Measurements from ENCODE around the gene IFT172.

DNA sequence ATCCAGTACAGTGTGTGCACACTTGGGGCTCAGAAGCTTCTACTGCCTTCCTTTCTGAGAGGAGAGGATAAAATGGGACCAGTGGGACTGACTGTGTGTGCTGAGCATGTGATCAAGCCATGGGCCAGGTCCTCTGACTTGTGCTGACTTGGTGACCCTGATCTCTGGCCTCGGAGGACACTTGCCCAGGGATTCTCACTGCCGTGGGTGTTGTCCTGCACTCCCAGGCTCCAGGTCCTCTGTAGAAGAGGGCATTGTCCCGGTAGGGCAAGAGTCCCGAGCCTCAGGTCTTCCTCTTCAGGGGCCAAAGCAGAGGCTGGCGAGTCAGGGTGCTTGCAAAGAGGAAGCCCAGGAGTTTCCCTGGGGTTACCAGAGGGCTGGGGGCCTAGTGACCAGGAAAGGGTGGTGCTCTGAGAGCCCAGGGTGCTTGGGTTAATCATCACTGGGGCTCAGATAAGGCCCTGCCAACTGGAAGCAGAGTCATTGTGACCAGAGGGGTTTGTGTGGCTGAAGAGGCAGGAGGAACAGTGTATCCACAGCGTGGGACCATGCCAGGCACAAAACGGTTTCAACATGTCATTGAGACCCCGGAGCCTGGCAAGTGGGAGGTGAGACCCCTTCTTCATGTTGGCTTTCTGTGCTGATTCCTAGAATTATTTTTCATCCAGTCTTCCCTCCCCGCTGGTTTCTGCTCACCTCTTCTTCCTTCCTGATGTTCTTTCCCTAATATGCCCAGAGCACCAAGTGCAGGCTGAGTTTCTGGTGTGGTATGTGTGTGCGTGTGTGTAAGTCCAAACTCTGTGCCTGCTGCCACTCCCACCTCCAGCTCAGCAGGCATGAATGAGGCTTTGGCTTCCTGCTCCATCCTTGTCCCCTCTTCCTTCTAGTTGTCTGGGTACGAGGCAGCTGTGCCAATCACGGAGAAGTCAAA, 7.1 kb upstream of the IFT172 start, which contains the start of gene GCKR:
- TF ChIP-seq, protein P1, sequence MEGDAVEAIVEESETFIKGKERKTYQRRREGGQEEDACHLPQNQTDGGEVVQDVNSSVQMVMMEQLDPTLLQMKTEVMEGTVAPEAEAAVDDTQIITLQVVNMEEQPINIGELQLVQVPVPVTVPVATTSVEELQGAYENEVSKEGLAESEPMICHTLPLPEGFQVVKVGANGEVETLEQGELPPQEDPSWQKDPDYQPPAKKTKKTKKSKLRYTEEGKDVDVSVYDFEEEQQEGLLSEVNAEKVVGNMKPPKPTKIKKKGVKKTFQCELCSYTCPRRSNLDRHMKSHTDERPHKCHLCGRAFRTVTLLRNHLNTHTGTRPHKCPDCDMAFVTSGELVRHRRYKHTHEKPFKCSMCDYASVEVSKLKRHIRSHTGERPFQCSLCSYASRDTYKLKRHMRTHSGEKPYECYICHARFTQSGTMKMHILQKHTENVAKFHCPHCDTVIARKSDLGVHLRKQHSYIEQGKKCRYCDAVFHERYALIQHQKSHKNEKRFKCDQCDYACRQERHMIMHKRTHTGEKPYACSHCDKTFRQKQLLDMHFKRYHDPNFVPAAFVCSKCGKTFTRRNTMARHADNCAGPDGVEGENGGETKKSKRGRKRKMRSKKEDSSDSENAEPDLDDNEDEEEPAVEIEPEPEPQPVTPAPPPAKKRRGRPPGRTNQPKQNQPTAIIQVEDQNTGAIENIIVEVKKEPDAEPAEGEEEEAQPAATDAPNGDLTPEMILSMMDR (IDR thresholded peaks at IDR 0.05; ENCODE audit: insufficient read depth, low read length, poor library complexity, severe bottlenecking): no peak
- TF ChIP-seq EZH2phosphoT487 (conservative IDR thresholded peaks at IDR 0.05; ENCODE audit: low read length): no peak

Data from SU-DHL-6 (cell line).